H9 (cell line): ENCODE data around the gene ECSCR. TPM values are rescaled to one million over a fixed set of nuclear protein-coding genes. Genes with fewer than 3 reads are reported as not detected.
A peak's percentile ranks its signal among the peaks of the same experiment; 100 is the strongest.

Source experiments
- DNase-seq: peaks from one replicate; pipeline ENCODE4 v3.0.0-alpha.2; 2017
- H2AFZ ChIP-seq: one replicate; pipeline ENCODE4 v1.6.1; 2013; ENCODE audit warnings: mild to moderate bottlenecking, low read length, control low read depth, moderate library complexity
- H2AK5ac ChIP-seq: 2 replicates; pipeline ENCODE4 v1.6.1; 2013; ENCODE audit warnings: low read length, control low read depth, mixed read lengths; ENCODE audit not compliant: insufficient read length
- H2BK120ac ChIP-seq: one replicate; pipeline ENCODE4 v1.6.1; 2013; ENCODE audit warnings: low read depth, mild to moderate bottlenecking, low read length, control low read depth, inconsistent platforms; ENCODE audit not compliant: poor library complexity, severe bottlenecking
- H2BK12ac ChIP-seq: 2 replicates; pipeline ENCODE4 v1.6.1; 2013; ENCODE audit warnings: low read length, control low read depth, mixed read lengths, low read depth; ENCODE audit not compliant: insufficient read length
- H2BK15ac ChIP-seq: 2 replicates; pipeline ENCODE4 v1.6.1; 2013; ENCODE audit warnings: low read depth, low read length, control low read depth
- H2BK20ac ChIP-seq: one replicate; pipeline ENCODE4 v1.6.1; 2013; ENCODE audit warnings: low read depth, mild to moderate bottlenecking, low read length, control low read depth, inconsistent platforms; ENCODE audit not compliant: poor library complexity, severe bottlenecking
- H2BK5ac ChIP-seq: 2 replicates; pipeline ENCODE4 v1.6.1; 2013; ENCODE audit warnings: low read length, control low read depth, mixed read lengths; ENCODE audit not compliant: insufficient read length
- H3K14ac ChIP-seq: 2 replicates; pipeline ENCODE4 v1.6.1; 2013; ENCODE audit warnings: low read length, control low read depth; ENCODE audit not compliant: insufficient read depth
- H3K18ac ChIP-seq: 2 replicates; pipeline ENCODE4 v1.6.1; 2013; ENCODE audit warnings: low read depth, mild to moderate bottlenecking, mixed read lengths, low read length, control low read depth; ENCODE audit not compliant: insufficient read length
- H3K23ac ChIP-seq: 2 replicates; pipeline ENCODE4 v1.6.1; 2013; ENCODE audit warnings: low read length, control low read depth, mixed read lengths, low read depth; ENCODE audit not compliant: insufficient read length
- H3K23me2 ChIP-seq: 2 replicates; pipeline ENCODE4 v1.6.1; 2013; ENCODE audit warnings: low read depth, mild to moderate bottlenecking, mixed read lengths, low read length, control low read depth; ENCODE audit not compliant: insufficient read length, poor library complexity, severe bottlenecking
- H3K27ac ChIP-seq: 2 replicates; pipeline ENCODE4 v1.5.1; 2013; ENCODE audit warnings: low read length, control low read depth, mixed read lengths, low read depth; ENCODE audit not compliant: insufficient read length
- H3K27me3 ChIP-seq: 2 replicates; pipeline ENCODE4 v1.6.1; 2013; ENCODE audit warnings: low read length, control low read depth, inconsistent platforms; ENCODE audit not compliant: insufficient read depth
- H3K4ac ChIP-seq: 2 replicates; pipeline ENCODE4 v1.6.1; 2013; ENCODE audit warnings: low read depth, mild to moderate bottlenecking, control low read depth, inconsistent platforms, low read length, moderate library complexity
- H3K4me1 ChIP-seq: 2 replicates; pipeline ENCODE4 v1.6.1; 2013; ENCODE audit warnings: low read length, control low read depth, inconsistent platforms; ENCODE audit not compliant: insufficient read depth
- H3K4me2 ChIP-seq: 2 replicates; pipeline ENCODE4 v1.6.1; 2013; ENCODE audit warnings: low read length, control low read depth, mixed read lengths; ENCODE audit not compliant: insufficient read length, insufficient read depth
- H3K56ac ChIP-seq: 2 replicates; pipeline ENCODE4 v1.6.1; 2013; ENCODE audit warnings: low read depth, mild to moderate bottlenecking, mixed read lengths, low read length, control low read depth; ENCODE audit not compliant: insufficient read length
- H3K79me1 ChIP-seq: 2 replicates; pipeline ENCODE4 v1.6.1; 2013; ENCODE audit warnings: low read depth, mild to moderate bottlenecking, moderate library complexity, low read length, control low read depth, inconsistent platforms; ENCODE audit not compliant: insufficient read depth, poor library complexity, severe bottlenecking
- H3K79me2 ChIP-seq: 2 replicates; pipeline ENCODE4 v1.6.1; 2013; ENCODE audit warnings: low read length, control low read depth, inconsistent platforms; ENCODE audit not compliant: insufficient read depth
- H3K9ac ChIP-seq: 2 replicates; pipeline ENCODE4 v1.6.1; 2013; ENCODE audit warnings: low read length, control low read depth, mixed read lengths; ENCODE audit not compliant: insufficient read length; ENCODE audit errors: extremely low read depth
- H3K9me3 ChIP-seq: one replicate; pipeline ENCODE4 v1.6.1; 2013; ENCODE audit warnings: low read depth, low read length, inconsistent platforms; ENCODE audit not compliant: control insufficient read depth
- H3T11ph ChIP-seq: one replicate; pipeline ENCODE4 v1.6.1; 2013; ENCODE audit warnings: mild to moderate bottlenecking, low read length, control low read depth, inconsistent platforms
- H4K20me1 ChIP-seq: one replicate; pipeline ENCODE4 v1.6.1; 2013; ENCODE audit not compliant: control insufficient read depth, insufficient read length, insufficient read depth
- H4K5ac ChIP-seq: 2 replicates; pipeline ENCODE4 v1.6.1; 2013; ENCODE audit warnings: low read depth, mild to moderate bottlenecking, mixed read lengths, low read length, control low read depth; ENCODE audit not compliant: insufficient read length
- H4K8ac ChIP-seq: replicated peaks from 2 replicates; pipeline ENCODE4 v1.6.1; 2013; ENCODE audit warnings: low read length, control low read depth, mixed read lengths, low read depth; ENCODE audit not compliant: insufficient read length
- H4K91ac ChIP-seq: 2 replicates; pipeline ENCODE4 v1.6.1; 2013; ENCODE audit warnings: low read depth, mild to moderate bottlenecking, moderate library complexity, mixed read lengths, low read length, control low read depth; ENCODE audit not compliant: insufficient read length
- H3K27ac Mint-ChIP-seq, 3 experiments: 2 replicates in 2 of 3; 3 replicates in 1 of 3; pipeline ENCODE4 v1.8.0; 2020 to 2021; ENCODE audit warnings: mixed read lengths in 3 of 3, mild to moderate bottlenecking in 1 of 3, moderate library complexity in 1 of 3
- H3K27me3 Mint-ChIP-seq: 2 replicates; pipeline ENCODE4 v1.8.0; 2021; ENCODE audit warnings: low read depth, mild to moderate bottlenecking, moderate library complexity, mixed read lengths
- H3K36me3 Mint-ChIP-seq, 3 experiments: 2 replicates in 2 of 3; 3 replicates in 1 of 3; pipeline ENCODE4 v1.8.0; 2020 to 2021; ENCODE audit warnings: low read depth in 3 of 3, mixed read lengths in 3 of 3; ENCODE audit not compliant: insufficient read depth in 1 of 3
- H3K4me1 Mint-ChIP-seq, 2 experiments: 2 replicates each; pipeline ENCODE4 v1.8.0; 2020; ENCODE audit warnings: mixed read lengths in 2 of 2
- H3K4me3 Mint-ChIP-seq, 2 experiments: 2 replicates in 1 of 2; 3 replicates in 1 of 2; pipeline ENCODE4 v1.8.0; 2020 to 2021; ENCODE audit warnings: mild to moderate bottlenecking in 2 of 2, mixed read lengths in 2 of 2, moderate library complexity in 1 of 2
- H3K9me3 Mint-ChIP-seq, 2 experiments: 2 replicates in 1 of 2; 3 replicates in 1 of 2; pipeline ENCODE4 v1.8.0; 2020; ENCODE audit warnings: mild to moderate bottlenecking in 2 of 2, mixed read lengths in 2 of 2, moderate library complexity in 1 of 2
- CTCF ChIP-seq: fragments of 200-600 bp; sonication (generic); conservative IDR thresholded peaks from 3 replicates; pipeline ENCODE4 v1.8.0; 2021; ENCODE audit warnings: antibody characterized with exemption, mild to moderate bottlenecking
- WGBS: extraction: QIAGEN DNeasy Blood & Tissue Kit; methylation state at CpG from one replicate; pipeline ENCODE4 v1.1.7; 2013; ENCODE audit warnings: missing lambda C conversion rate, low lambda C conversion rate, mixed read lengths; ENCODE audit not compliant: insufficient read length; ENCODE audit errors: extremely low coverage; 5-methylcytosine and 5-hydroxymethylcytosine counted together
- total RNA-seq: library from RNA; stranded (reverse); gene quantifications from 2 replicates; pipeline ENCODE4 v1.2.1, GENCODE V29; 2021

ECSCR gene
- total RNA-seq, 1 experiment from 2014 or later, result 1.6 TPM

GRCh38 chr5:139422307-139422893 lies 40.1 kb downstream of the ECSCR start:
- Histone ChIP-seq H4K20me1 (no peaks in the 10 kb centered on the region), H3K4me2 (no peak overlapping the region), H2BK20ac (no peak overlapping the region), H3K56ac (no peak overlapping the region), H3K79me2 (no peaks in the 10 kb centered on the region), H2AK5ac (no peak overlapping the region), H3K23me2 (no peaks in the 10 kb centered on the region), H3K23ac (no peak overlapping the region), H3K9ac (no peak overlapping the region), H2BK15ac (no peak overlapping the region), H2BK120ac (no peak overlapping the region), H2BK5ac (no peak overlapping the region), H3K4me1 (no peaks in the 10 kb centered on the region), H3K18ac (no peak overlapping the region), H3T11ph (no peak overlapping the region), H2BK12ac (no peak overlapping the region), H3K14ac (no peak overlapping the region), H3K9me3 (no peaks in the 10 kb centered on the region), H3K4ac (no peak overlapping the region), H4K5ac (no peak overlapping the region), H2AFZ (no peak overlapping the region), H3K79me1 (no peaks in the 10 kb centered on the region), H4K8ac (no peak overlapping the region), H4K91ac (no peak overlapping the region), H3K27me3 (no peaks in the 10 kb centered on the region), H3K27ac (no peak overlapping the region)
- H3K36me3 Mint-ChIP-seq, result peaks cover 3 to 62% (median 46%) of the 10 kb centered on the region in 3 experiments
- no peaks in the 10 kb centered on the region for H3K9me3 Mint-ChIP-seq
- H3K27me3 Mint-ChIP-seq, result peaks cover 1% of the 10 kb centered on the region
- WGBS, result no CpG with 5 or more reads among the region's 5 CpGs
- no peak overlapping the region for H3K4me3 Mint-ChIP-seq
- H3K4me1 Mint-ChIP-seq, result peaks cover 15 to 25% of the 10 kb centered on the region in 2 experiments
- peak; percentile 39 for DNase-seq
- H3K27ac Mint-ChIP-seq, result no peak overlapping the region; a peak in 1 of 7 replicates
- peak; percentile 94 for TF ChIP-seq CTCF
